Astrocyte (in vitro differentiated cells and primary cell): ENCODE results near the gene LMLN. TPM values are rescaled to one million over a fixed set of nuclear protein-coding genes. Genes with fewer than 3 reads are reported as not detected.

Experiments used
- DNase-seq: peaks from one replicate; pipeline ENCODE4 v3.0.0-alpha.2; 2010; ENCODE audit warnings: low read depth
- FAIRE-seq: peaks from 2 replicates; lab custom pipeline; 2011; peaks lifted over from hg19 to GRCh38; lab: Jason Lieb, UNC
- H2AFZ ChIP-seq: 2 replicates; pipeline ENCODE4 v1.6.0; 2012; ENCODE audit warnings: low read depth, low read length, inconsistent platforms
- H3K27ac ChIP-seq: 2 replicates; pipeline ENCODE4 v1.5.1; 2011; ENCODE audit warnings: low read depth, low read length, inconsistent platforms
- H3K27me3 ChIP-seq: 2 replicates; pipeline ENCODE4 v1.6.0; 2011; ENCODE audit warnings: low read length, inconsistent platforms; ENCODE audit not compliant: insufficient read depth
- H3K36me3 ChIP-seq: 2 replicates; pipeline ENCODE4 v1.5.1; 2011; ENCODE audit warnings: low read length, inconsistent platforms; ENCODE audit not compliant: insufficient read depth
- H3K4me1 ChIP-seq: 2 replicates; pipeline ENCODE4 v1.5.1; 2011; ENCODE audit warnings: low read length, inconsistent platforms; ENCODE audit not compliant: insufficient read depth
- H3K4me2 ChIP-seq: 2 replicates; pipeline ENCODE4 v1.6.0; 2012; ENCODE audit warnings: low read length, inconsistent platforms
- H3K4me3 ChIP-seq: 2 replicates; pipeline ENCODE4 v1.5.1; 2011; ENCODE audit warnings: low read depth, mild to moderate bottlenecking, low read length, inconsistent platforms; ENCODE audit not compliant: insufficient read depth
- H3K79me2 ChIP-seq: 2 replicates; pipeline ENCODE4 v1.6.0; 2012; ENCODE audit warnings: mild to moderate bottlenecking, low read length, inconsistent platforms; ENCODE audit not compliant: insufficient read depth
- H3K9ac ChIP-seq: 2 replicates; pipeline ENCODE4 v1.6.0; 2012; ENCODE audit warnings: mild to moderate bottlenecking, low read length, inconsistent platforms
- H3K9me3 ChIP-seq: 2 replicates; pipeline ENCODE4 v1.5.1; 2012; ENCODE audit warnings: low read depth, mild to moderate bottlenecking, low read length, inconsistent platforms; ENCODE audit not compliant: insufficient read depth
- H4K20me1 ChIP-seq: 2 replicates; pipeline ENCODE4 v1.6.0; 2012; ENCODE audit warnings: low read length, inconsistent platforms; ENCODE audit not compliant: insufficient read depth
- H3K27ac Mint-ChIP-seq: one replicate; pipeline ENCODE4 v1.8.0; 2021; ENCODE audit warnings: mild to moderate bottlenecking, mixed read lengths; ENCODE audit not compliant: unreplicated experiment
- H3K27me3 Mint-ChIP-seq: one replicate; pipeline ENCODE4 v1.8.0; 2021; ENCODE audit warnings: low read depth, mixed read lengths; ENCODE audit not compliant: unreplicated experiment
- H3K36me3 Mint-ChIP-seq: one replicate; pipeline ENCODE4 v1.8.0; 2021; ENCODE audit warnings: low read depth, mixed read lengths; ENCODE audit not compliant: unreplicated experiment
- H3K4me1 Mint-ChIP-seq: one replicate; pipeline ENCODE4 v1.8.0; 2021; ENCODE audit warnings: low read depth, mixed read lengths; ENCODE audit not compliant: unreplicated experiment
- H3K4me3 Mint-ChIP-seq: one replicate; pipeline ENCODE4 v1.8.0; 2021; ENCODE audit warnings: mild to moderate bottlenecking, moderate library complexity, mixed read lengths; ENCODE audit not compliant: unreplicated experiment
- H3K9me3 Mint-ChIP-seq: one replicate; pipeline ENCODE4 v1.8.0; 2021; ENCODE audit warnings: mild to moderate bottlenecking, mixed read lengths; ENCODE audit not compliant: unreplicated experiment
- CTCF ChIP-seq: IDR thresholded peaks from 2 replicates; pipeline ENCODE4 v1.5.1; 2011; ENCODE audit warnings: low read depth, mild to moderate bottlenecking, inconsistent platforms, low read length, moderate library complexity; ENCODE audit not compliant: insufficient read depth
- EZH2 ChIP-seq: IDR thresholded peaks from 2 replicates; pipeline ENCODE4 v1.6.1; 2012; ENCODE audit warnings: mild to moderate bottlenecking, low read length, inconsistent platforms; ENCODE audit not compliant: insufficient read depth
- total RNA-seq: library from RNA; stranded (reverse); gene quantifications from 2 replicates; pipeline ENCODE4 v1.2.1, GENCODE V29; 2021

The LMLN gene
- total RNA-seq, 1 donor from 2014 or later = 6.5 TPM

GRCh38 chr3:197950677-197951061 lies 9.3 kb upstream of the LMLN start:
- H3K27me3 ChIP-seq = no peaks in the 10 kb centered on the region
- peaks cover 53% of the 10 kb centered on the region for H4K20me1 ChIP-seq
- no peak for DNase-seq
- H3K9ac ChIP-seq = peak overlapping the region; percentile 96
- H3K4me1 Mint-ChIP-seq = peaks cover 19% of the 10 kb centered on the region
- H3K9me3 Mint-ChIP-seq = no peaks in the 10 kb centered on the region
- peak overlapping the region; percentile 90 for H3K4me2 ChIP-seq
- H3K4me3 Mint-ChIP-seq = peak overlapping the region; percentile 99
- H3K79me2 ChIP-seq = peaks cover 56% of the 10 kb centered on the region
- TF ChIP-seq CTCF = no peak
- TF ChIP-seq EZH2 = no peak
- peaks cover 42% of the 10 kb centered on the region for H3K36me3 ChIP-seq
- no peak for FAIRE-seq
- H3K36me3 Mint-ChIP-seq = peaks cover 27% of the 10 kb centered on the region
- H3K4me3 ChIP-seq = peak overlapping the region; percentile 94
- H3K4me1 ChIP-seq = peaks cover 38% of the 10 kb centered on the region
- H3K27ac Mint-ChIP-seq = peak overlapping the region; percentile 99
- H3K27ac ChIP-seq = peak overlapping the region; percentile 94
- H2AFZ ChIP-seq = no peak overlapping the region
- H3K9me3 ChIP-seq = no peaks in the 10 kb centered on the region
- no peaks in the 10 kb centered on the region for H3K27me3 Mint-ChIP-seq

DNA sequence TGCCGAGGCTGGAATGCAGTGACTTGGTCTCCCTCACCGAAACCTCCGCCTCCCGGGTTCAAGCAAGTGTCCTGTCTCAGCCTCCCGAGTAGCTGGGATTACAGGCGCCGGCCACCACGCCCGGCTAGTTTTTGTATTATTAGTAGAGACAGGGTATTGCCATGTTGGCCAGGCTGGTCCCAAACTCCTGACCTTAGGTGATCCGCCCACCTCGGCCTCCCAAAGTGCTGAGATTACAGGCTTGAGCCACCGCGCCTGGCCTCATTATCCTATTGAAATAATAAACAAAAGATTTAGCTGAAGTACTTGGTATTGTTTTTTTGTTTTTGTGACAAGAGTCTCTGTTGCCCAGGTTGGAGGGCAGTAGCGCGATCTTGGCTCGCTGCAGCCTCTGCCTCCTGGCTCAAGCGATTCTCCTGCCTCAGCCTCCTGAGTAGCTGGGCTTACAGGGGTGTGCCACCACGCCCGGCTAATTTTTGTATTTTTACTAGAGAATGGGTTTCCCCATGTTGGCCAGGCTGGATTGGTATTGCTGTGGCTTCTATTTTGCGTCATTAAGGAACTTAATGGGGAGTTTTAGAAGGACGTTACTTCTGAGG lies 8.5 kb upstream of the LMLN start:
- FAIRE-seq (no peak), DNase-seq (no peak)
- Histone ChIP-seq H3K9ac (peak overlapping the region; percentile 96), H3K27ac (peak overlapping the region; percentile 94), H2AFZ (no peak overlapping the region), H3K9me3 (no peaks in the 10 kb centered on the region), H4K20me1 (peaks cover 62% of the 10 kb centered on the region), H3K4me2 (peak overlapping the region; percentile 90), H3K36me3 (peaks cover 50% of the 10 kb centered on the region), H3K27me3 (no peaks in the 10 kb centered on the region), H3K4me3 (peak overlapping the region; percentile 94), H3K79me2 (peaks cover 60% of the 10 kb centered on the region), H3K4me1 (peaks cover 41% of the 10 kb centered on the region)
- Mint-ChIP-seq H3K27me3 (no peaks in the 10 kb centered on the region), H3K9me3 (no peaks in the 10 kb centered on the region), H3K36me3 (peaks cover 32% of the 10 kb centered on the region), H3K4me3 (peak overlapping the region; percentile 99), H3K27ac (peak overlapping the region; percentile 99), H3K4me1 (peaks cover 22% of the 10 kb centered on the region)
- no peak for TF ChIP-seq CTCF
- TF ChIP-seq EZH2 = no peak

DNA sequence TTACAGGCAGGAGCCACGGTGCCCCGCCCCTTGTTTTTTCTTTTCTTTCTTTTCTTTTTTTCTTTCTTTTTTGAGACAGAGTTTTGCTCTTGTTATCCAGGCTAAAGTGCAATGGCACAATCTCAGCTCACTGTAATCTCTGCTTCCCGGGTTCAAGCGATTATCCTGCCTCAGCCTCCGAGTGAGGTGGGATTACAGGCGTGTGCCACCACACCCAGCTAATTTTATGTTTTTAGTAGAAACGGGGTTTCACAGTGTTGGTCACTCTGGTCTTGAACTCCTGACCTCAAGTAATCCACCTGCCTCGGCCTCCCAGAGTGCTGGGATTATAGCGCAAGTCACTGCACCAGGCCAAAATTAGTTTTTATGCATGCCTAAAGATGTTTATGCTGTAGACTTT lies 7.6 kb upstream of the LMLN start:
- H3K27me3 Mint-ChIP-seq = no peaks in the 10 kb centered on the region
- H3K4me3 ChIP-seq = peak overlapping the region; percentile 21
- TF ChIP-seq EZH2 (no peak), CTCF (no peak)
- no peak for DNase-seq
- no peak overlapping the region for H2AFZ ChIP-seq
- no peaks in the 10 kb centered on the region for H3K27me3 ChIP-seq
- H3K36me3 Mint-ChIP-seq = peaks cover 35% of the 10 kb centered on the region
- H3K79me2 ChIP-seq = peaks cover 60% of the 10 kb centered on the region
- no peaks in the 10 kb centered on the region for H3K9me3 Mint-ChIP-seq
- H3K4me1 ChIP-seq = peaks cover 48% of the 10 kb centered on the region
- H4K20me1 ChIP-seq = peaks cover 69% of the 10 kb centered on the region
- no peak for FAIRE-seq
- no peak overlapping the region for H3K27ac Mint-ChIP-seq
- H3K4me3 Mint-ChIP-seq = peak overlapping the region; percentile 99
- H3K27ac ChIP-seq = no peak overlapping the region
- peaks cover 52% of the 10 kb centered on the region for H3K36me3 ChIP-seq
- peaks cover 29% of the 10 kb centered on the region for H3K4me1 Mint-ChIP-seq
- no peaks in the 10 kb centered on the region for H3K9me3 ChIP-seq
- peak overlapping the region; percentile 50 for H3K9ac ChIP-seq
- H3K4me2 ChIP-seq = peak overlapping the region; percentile 90
